Stimulated activated CD8-positive, alpha-beta memory T cell treated with anti-CD3 and anti-CD28 coated beads, Interleukin-12 subunit alpha, Interleukin-12 subunit beta, amount 100 ng/mL, for 4 hours (primary cell): ENCODE data around the gene GNG2.
A peak's percentile ranks its signal among the peaks of the same experiment; 100 is the strongest.

Experiments
- DNase-seq: peaks from one replicate; pipeline ENCODE4 v3.0.0-alpha.2; 2020; ENCODE audit warnings: low read depth

The GNG2 gene

DNA sequence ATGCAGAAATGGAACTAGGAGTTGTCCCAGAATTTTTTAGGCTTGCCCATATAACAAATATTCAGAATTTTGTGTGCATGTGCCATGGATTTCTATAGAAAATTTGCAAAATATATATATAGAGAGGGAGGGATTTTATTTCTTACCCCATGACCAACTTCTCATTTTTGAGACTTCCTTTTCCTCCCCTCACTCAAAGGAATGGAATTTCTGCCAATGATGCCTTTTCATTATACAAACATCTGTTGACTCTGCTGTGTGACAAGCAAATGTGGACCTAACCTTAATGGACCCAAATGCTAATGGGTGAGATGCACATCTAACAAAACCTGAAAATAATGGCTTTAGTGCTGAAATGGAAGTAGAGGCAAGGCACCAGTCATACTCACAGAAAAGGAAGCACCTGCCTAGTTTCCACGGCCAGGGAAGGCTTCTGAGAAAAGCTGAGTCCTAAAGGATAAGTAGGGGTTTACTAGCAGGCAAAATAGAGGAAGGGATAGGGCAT is 3.6 kb upstream of the GNG2 start:
- no peak for DNase-seq

DNA sequence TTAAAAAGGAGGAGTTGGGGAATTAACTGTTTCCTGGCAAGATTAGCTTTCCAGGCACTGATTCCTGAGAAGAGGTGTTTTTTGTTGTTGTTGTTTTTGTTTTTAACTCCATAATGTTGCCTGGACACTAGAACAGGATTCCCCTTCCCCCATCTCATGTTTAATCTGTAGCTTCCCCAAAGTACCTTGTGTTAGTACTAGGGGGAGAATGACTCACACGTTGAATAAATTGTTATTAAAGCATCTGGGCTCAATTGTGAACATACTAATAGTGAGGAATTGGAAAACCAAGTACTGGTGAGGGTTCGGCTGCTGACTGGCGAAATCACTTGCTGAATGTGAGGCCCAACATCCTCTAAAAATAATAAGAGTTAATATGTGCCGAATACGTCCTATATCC is 1.3 kb upstream of the GNG2 start:
- DNase-seq: no peak

DNA sequence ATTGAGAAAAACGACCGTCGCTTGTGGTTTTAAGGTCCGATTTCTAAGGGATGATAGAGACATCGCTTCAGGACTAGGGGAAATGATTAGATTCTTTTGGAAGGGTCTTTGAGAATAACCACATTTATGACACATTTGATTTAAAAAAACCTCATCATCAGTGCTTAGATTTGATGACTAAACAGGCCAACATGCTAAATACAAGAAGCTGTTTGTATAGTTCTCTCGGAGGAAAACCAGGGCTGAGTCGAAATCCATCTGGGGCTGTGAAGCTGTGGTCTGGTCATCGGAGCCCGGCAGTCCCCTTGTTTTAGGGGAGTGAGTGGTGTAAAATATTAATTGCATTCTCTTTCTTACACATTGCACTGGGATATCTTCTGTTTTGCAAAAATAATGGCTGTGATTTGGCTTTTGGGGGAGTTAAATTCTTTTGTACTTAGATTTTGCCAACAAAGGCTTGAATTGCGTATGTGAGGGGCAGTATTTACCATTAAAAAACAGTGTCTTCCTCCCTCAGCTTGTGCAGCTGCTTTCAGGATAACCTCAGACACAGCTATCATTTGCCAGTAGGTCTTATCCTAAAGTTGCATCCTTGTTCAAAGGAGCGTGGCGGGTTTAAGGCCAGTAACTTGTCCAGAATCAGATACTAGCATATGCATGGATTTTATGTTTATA is 550 bp downstream of the GNG2 start:
- no peak for DNase-seq

DNA sequence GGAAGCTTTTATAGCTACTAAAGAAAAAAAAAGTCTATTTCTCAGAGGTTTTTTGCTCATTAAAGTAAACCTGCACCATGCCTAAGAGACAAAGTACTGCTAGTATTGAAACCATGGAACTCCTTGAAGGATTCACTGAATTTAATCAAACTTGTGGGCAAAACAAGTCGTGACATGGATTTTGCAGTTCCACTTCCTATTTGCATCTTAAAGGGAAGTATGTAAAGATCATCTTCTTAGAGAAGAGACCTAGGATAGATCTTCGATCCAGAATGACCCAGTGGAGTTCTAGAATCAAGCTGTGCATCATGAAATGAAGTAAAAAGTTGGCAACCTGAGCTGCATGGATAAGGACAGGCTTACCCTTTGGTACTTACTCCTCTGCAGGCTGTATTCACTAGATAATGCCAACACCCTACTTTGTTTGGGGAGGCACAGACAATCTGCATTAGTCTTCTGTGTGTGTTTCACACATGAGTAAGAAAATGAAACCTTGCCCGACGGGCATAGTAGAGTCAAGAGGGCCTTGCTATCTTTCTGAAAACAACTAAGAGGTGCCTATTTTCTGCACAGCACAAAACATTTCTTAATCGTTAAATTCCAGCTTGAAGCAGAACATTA is 1.9 kb downstream of the GNG2 start:
- DNase-seq: no peak

DNA sequence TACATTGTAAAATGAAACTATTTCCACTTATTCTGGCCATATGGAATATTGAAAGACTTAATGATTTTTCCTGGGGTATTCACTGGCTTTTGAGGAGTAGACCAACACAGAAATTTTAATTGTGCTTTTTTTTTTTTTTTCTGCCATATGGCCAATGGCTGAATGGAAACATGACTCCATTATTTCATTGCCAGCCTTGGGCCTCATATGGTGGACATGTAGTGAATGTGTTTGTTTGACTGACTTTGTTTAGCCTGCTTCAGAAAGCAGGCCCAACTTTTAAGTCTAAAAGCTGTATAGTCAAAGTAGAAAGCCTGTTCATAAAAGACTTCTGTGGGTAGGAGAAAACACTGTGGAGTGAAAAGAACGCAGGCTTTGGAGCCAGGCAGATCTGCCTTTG is 2.4 kb downstream of the GNG2 start:
- DNase-seq: no peak

DNA sequence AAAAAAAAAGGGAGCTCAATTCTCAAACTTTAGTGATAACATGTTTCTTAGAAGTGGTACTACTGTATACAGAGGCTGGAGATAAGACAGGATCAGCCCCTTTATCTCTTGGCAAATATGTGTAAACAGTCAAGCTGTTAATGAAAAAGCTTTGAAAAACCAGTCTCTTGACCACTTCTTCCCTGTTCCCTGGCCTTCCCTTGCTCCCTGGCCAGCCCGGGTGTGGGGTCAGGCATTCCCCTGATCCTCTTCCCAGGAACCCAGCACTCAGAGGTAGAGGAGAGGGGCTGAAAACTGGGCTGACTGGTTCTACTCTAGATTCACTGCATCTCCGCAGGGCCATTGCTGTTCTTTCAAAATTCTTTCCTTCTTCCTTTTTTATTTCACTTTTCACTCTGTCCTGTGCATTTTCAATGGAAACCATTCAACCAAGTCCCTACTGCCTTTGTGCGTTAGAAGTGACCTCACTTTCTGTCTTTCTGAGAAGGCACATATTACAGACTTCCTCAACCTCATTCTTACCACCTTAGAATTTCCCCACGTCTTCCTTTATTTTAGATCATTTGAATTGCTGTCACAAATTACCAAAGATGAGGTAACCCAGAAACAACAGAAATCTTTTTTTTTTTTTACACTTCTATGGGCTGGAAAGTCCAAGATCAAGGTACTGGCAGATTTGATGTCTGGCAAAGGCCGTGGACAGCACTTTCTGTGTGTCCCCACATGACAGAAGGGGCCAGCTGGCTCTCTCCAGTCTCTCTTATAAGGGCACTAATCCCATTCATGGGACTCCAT is 5.7 kb downstream of the GNG2 start:
- no peak for DNase-seq

DNA sequence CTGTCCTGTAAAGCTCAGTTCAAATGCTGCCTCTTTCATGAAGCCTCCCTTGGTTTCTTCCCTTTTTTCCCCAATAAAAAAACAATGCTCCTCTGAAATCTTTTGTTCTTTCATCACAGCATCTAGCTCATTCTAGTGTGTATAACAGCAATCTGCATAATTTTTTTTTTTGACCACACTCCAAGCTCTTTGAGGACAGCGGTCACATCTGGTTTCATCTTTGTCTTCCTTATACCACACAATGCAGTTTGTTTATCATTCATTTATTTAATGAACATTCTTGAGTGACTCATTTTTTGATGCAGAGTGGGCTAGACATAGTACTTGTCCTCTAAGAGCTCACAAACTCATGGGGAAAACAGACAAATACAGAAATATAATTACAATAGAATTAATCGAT is 7.3 kb downstream of the GNG2 start:
- DNase-seq: no peak

DNA sequence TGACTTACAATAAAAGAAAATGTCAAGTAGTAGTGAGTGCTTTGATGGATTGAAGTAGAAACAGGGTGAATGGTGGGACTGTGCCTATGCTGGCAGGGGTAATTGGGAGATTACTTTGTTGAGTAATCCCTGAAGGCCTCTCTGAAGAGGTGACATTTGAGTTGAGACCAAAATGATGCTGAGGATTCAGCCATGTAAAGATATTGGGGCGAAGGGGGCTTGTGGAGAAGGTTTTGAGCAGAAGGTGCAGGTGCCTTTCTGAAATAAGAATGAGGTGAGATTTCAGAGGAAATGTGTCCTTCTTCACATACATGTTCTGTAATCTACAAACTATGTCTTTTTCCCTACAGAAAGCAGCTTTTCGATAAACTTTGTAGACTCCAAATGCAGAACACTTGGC is 8.0 kb downstream of the GNG2 start:
- DNase-seq: no peak

DNA sequence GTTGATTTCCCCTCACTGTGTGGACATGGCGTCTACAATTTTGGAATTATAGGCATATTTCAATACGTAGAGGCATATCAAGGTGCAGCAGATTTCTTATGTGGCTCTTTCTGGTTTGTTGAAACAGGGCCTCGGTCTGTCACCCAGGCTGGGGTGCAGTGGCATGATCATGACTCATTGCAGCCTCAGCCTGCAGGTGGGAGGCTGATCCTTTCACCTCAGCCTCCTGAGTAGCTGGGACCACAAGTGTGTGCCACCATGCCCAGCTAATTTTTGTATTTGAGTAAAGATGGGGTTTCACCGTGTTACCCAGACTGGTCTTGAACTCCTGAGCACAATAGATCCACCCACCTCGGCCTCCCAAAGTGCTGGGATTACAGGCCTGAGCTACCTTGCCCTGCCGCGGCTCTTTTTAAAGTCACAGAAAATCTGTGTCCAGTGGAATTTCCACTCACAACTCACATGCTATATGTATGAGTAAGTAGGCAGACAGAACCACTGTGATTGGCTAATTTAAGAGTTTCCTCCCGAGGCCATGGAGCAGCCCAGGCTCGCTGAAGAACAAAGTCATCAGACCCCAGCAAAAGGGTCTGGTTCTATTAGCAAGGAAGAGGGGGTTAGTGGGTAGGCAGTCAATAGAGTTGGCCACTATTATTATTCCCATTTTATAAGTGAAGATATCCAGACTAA is 9.1 kb downstream of the GNG2 start:
- peak; percentile 51 for DNase-seq

DNA sequence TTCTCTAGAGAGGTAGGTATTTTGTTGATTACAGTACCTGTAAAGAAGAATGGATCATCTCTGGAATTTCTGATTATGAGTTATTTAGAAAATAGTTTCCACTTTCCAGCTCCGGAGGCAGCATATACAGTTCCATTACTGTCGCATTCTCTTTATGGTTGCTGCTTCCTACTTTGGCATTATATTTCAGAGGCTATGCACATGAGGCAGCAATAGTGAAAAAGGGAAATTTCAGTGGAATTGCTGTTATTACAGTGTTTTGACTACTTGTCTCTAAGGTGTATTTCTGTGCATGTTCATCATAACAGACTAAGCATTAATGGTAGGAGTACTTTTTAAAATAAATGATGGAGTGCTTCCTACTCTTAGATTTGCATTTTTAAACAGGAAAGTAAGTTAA is 10.2 kb downstream of the GNG2 start:
- DNase-seq: no peak

DNA sequence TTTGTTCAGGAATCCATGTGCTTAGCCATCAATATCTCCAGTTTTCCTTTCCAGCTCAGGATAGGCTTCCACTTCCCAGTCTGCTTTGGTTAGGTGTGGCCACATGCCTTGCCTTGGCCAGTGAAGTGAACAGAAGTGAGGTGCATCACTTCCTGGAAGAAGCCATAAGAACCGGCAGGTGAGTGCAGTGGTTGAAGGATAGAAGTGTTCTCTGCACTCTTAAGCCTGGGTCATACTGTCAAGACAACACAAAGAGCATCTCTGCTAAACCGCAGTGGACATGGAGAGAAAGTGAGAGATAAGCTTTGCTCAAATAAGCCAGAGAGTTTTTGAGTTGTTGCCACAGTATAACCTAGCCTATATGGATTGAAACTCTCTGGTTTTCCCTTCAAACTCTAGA is 11.4 kb downstream of the GNG2 start:
- DNase-seq: no peak

DNA sequence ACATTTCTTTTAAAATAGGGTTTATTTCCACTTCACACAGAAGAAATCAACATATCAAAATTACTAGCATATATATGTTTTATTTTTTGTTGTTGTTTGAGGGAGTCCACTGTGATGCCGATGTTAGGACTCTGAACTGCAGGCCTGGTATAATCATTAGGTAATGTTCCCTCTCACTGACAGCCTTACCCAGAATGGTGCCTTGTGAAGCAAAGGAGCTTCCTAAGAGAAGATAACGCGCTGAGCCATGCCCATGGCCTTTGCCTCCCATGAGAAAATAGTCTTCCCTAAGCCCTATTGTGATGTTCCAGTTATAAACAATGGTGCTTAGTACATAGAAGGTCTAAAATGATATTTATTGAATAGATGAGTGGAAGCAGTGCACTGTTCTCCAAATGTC is 12.0 kb downstream of the GNG2 start:
- DNase-seq: no peak

DNA sequence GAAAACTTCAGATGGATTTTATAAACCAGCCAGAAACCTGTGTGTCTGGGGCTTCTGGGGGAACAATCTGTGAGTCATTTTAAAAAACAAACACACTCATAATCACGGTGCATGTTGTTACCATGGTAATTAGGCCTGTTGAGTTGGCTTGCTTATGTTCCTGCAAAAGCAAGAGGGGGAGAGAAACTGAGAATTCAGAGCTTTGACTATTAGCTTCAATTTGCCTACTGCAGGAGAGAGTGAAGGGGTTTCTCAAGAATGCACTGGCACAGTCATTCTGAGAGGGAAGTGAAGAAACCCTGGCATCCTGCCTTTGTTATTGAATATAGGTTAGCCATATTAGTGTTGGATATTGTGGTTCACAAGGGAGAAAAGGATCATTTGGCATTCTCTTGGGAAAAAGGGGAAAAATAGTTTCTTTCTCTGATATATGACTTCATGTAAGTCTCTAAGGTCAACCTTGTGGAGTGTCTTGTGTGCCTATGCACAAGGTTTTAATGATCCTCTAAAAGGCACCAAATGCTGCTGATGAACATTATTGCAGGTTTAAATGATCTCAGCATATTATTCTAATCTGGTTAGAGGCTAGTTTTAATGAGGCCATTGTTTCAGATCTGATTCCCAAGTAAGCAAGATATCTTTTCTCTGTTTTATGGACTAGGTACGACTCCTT is 12.9 kb downstream of the GNG2 start:
- DNase-seq: no peak

DNA sequence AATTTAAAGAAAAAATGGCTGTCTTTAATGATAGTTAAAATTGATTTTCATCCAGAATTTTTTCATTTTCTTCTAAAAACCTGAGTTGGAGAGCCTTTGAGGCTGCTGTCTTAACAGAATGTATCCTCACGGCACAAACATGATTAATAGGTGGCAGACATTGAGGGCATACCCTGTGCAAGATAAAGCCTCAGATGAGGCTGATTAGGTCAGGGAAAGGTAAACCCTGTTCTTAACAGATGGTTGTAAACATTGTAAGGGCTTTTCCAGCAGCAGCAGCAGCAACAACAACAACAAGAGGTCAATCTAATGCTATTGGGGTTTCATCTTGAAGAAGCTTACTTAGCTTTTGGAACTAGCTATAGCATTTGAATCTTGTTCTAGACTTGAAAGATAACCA is 17.4 kb downstream of the GNG2 start:
- DNase-seq: no peak

DNA sequence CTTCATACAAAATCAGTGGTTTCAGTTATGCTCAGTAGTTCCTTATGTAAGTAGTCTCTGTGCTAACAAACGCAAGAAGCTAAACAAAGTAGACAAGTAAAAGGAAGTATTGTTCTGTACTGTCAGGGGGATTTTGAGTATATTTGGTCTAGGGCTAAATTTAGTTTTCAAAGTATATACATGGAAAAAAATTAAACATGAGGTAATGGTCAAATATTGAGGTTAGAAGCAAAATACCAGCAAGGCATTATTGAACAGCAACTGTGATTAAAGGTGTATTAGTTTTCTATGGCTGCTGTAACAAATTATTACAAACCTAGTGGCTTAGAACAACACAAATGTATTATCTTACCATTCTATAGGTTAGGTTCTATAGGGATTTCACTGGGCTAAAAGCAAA is 18.8 kb downstream of the GNG2 start:
- no peak for DNase-seq

DNA sequence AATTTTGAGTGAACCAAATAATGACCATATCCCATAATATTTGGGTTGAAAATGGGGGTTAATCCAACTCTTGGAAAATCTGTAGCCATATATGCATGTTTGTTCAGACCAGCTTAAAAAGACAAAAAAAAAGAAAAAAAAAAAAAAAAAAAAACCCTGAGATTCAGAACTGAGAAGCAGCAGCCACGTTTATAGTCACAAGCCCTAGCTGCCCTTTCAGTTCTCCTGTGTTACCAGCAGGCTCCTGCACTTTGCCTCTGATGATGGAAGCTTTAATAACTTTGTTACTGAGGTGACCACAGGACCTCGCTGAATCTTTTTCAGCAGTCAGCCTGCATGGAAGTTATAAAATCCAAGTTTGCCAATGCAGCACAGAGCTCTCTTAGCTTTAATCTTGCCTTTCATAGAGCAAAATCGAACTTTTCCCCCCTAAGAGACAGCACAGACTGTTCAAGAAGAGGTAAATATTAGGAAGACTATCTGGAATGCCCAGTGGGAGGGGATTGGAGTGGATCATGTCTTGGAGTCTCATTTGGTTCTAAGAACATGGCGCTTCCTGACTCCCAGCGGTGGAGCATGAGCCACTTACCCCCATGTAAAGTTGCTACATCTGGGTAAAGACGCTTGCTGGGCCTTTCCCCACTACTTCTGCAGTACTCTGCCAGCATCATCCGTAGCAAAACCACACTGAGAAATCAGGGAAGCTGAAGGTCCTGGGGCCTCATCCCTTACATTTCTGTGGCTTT is 20.6 kb downstream of the GNG2 start:
- DNase-seq: no peak

DNA sequence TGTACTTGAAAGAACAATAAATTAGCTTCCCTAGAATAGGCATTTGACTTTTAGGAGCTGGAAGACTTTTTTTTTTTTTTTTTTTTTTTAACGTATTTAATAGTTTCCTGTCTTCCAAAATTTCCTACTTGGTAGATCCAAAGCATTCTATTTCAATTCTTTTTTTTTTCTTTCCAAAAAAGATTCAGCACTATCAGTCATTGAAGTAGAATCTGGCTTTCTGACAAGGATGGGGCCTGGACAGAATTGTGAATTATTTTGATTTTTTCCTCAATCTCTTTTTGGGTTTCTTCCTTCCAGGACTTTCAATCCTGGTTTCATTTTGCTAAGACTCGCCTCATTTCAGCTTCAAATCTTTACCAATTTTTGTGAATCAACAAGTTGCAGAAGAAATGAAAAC is 21.2 kb downstream of the GNG2 start:
- no peak for DNase-seq

DNA sequence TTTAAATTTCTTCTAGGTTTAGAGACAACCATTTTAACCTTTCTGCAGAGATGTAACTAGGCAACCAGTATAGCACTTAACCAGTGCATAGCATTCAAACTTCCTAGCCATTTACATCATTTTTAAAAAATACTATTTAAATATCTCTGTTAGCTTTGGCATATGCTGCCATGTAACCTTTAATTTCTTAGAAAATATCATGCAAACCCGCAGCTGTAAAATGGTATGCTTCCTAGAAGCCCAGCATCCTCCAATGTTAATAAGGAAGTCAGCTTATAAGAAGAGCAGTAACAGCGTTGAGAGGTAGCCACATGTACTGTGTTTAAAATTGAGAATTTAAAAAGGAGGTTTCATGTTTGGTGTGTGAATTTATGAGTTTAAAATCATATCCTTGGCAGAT is 22.8 kb downstream of the GNG2 start:
- no peak for DNase-seq

DNA sequence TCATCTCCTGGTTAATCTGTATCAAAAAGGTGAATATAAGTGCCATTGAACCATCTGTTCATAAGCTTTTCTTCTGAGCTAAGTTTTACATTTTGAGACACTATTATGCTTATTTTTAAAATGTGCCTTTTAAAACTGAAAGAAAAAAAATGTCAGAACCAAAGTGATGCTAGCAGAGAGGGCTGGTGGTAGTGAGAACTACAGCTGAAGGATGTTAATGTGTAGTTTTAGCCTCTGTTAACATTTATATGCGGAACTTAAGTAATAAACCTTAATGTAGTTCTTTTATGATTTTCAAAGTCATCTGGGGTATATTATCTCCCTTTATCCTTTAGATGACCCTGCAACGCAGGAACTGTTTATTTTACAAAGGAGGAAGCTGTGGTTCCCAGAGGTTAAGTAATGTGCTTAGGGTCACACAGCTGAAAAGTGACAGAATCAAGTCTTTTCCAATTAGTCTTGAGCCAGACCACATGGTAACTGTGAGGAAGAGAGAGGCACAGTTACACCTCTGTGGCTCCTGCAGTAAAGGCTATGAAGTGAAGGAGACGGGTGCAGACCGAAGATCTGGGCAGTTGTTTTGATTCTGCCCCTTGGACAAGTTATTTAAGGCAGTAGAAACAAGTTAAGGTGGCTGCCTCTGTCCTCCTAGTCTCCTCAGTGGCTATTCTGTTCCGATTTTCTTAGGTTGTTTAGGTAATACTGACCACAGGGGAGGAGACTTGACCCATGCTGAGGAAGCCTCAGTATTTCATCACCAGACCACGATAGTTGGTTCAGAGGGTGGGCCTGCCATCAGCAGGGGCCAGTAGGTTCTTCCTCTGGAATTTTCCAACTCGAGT is 23.9 kb downstream of the GNG2 start:
- no peak for DNase-seq

DNA sequence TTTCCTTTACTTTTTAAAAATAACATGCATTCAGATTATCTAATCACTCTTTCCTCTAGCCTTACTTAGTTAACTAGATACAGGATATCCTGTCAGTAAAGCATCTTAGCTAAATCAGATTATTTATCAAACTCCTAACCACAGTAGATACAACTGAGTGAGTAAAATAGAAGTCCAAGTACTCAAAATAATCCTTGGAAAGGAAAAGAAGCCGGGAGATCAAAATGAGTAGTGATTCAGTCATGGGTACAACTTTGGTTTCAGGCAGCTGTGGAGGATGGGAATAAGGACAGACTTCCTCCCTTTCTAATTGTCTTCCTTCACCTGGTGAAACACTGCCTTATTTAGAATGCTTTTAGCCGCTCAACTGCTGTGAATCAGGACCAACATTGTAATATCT is 29.4 kb downstream of the GNG2 start:
- DNase-seq: no peak
